ENCODE data around the gene EXT2.

DNA sequence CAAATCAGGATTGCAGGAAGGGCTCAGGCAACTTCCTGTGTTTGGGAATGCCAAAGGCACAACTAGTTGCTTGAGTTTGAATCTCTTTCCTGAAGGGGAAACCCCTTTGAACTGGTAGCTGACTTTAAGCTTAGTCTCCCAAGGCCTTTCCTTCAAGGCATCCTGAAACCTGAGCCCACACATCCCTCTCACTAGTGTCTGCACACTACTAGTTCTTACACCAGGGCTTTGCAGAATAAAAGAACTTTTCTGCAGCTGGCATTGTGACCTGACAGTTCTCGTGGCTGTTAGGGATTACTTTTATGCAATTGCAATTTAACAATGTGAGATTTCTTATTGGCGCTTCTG, 95.4 kb downstream of the EXT2 start:
- TF ChIP-seq, protein P1, sequence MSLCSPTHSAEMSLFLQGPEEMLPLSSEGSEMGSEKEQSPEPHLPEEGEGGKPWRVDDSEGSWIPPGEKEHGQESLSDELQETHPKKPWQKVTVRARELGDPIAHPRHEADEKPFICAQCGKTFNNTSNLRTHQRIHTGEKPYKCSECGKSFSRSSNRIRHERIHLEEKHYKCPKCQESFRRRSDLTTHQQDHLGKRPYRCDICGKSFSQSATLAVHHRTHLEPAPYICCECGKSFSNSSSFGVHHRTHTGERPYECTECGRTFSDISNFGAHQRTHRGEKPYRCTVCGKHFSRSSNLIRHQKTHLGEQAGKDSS (CRISPR knock-in tag; IDR thresholded peaks at IDR 0.05; ENCODE audit: borderline replicate concordance, low read depth): no peak
- TF ChIP-seq MEIS1 (CRISPR knock-in tag; IDR thresholded peaks at IDR 0.05; ENCODE audit: borderline replicate concordance) (no peak), HNRNPK (IDR thresholded peaks at IDR 0.05; ENCODE audit: low read depth, low read length, poor library complexity, severe bottlenecking) (no peak), CC2D1A (CRISPR knock-in tag; IDR thresholded peaks at IDR 0.05) (no peak), POLR2A (IDR thresholded peaks at IDR 0.05; ENCODE audit: insufficient read depth in 1 of 2, low read depth in 2 of 2, low read length in 2 of 2) (no peak), PCBP2 (optimal IDR thresholded peaks at IDR 0.05; ENCODE audit: low read depth, low read length, poor library complexity, severe bottlenecking) (no peak), SRF (IDR thresholded peaks at IDR 0.05; ENCODE audit: low read depth, low read length) (no peak), POLR2AphosphoS5 (IDR thresholded peaks at IDR 0.05; ENCODE audit: low read depth, low read length) (no peak)
- TF ChIP-seq, protein P2, sequence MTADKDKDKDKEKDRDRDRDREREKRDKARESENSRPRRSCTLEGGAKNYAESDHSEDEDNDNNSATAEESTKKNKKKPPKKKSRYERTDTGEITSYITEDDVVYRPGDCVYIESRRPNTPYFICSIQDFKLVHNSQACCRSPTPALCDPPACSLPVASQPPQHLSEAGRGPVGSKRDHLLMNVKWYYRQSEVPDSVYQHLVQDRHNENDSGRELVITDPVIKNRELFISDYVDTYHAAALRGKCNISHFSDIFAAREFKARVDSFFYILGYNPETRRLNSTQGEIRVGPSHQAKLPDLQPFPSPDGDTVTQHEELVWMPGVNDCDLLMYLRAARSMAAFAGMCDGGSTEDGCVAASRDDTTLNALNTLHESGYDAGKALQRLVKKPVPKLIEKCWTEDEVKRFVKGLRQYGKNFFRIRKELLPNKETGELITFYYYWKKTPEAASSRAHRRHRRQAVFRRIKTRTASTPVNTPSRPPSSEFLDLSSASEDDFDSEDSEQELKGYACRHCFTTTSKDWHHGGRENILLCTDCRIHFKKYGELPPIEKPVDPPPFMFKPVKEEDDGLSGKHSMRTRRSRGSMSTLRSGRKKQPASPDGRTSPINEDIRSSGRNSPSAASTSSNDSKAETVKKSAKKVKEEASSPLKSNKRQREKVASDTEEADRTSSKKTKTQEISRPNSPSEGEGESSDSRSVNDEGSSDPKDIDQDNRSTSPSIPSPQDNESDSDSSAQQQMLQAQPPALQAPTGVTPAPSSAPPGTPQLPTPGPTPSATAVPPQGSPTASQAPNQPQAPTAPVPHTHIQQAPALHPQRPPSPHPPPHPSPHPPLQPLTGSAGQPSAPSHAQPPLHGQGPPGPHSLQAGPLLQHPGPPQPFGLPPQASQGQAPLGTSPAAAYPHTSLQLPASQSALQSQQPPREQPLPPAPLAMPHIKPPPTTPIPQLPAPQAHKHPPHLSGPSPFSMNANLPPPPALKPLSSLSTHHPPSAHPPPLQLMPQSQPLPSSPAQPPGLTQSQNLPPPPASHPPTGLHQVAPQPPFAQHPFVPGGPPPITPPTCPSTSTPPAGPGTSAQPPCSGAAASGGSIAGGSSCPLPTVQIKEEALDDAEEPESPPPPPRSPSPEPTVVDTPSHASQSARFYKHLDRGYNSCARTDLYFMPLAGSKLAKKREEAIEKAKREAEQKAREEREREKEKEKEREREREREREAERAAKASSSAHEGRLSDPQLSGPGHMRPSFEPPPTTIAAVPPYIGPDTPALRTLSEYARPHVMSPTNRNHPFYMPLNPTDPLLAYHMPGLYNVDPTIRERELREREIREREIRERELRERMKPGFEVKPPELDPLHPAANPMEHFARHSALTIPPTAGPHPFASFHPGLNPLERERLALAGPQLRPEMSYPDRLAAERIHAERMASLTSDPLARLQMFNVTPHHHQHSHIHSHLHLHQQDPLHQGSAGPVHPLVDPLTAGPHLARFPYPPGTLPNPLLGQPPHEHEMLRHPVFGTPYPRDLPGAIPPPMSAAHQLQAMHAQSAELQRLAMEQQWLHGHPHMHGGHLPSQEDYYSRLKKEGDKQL (CRISPR knock-in tag; IDR thresholded peaks at IDR 0.05; ENCODE audit: low read depth): no peak
- TF ChIP-seq, protein P3, sequence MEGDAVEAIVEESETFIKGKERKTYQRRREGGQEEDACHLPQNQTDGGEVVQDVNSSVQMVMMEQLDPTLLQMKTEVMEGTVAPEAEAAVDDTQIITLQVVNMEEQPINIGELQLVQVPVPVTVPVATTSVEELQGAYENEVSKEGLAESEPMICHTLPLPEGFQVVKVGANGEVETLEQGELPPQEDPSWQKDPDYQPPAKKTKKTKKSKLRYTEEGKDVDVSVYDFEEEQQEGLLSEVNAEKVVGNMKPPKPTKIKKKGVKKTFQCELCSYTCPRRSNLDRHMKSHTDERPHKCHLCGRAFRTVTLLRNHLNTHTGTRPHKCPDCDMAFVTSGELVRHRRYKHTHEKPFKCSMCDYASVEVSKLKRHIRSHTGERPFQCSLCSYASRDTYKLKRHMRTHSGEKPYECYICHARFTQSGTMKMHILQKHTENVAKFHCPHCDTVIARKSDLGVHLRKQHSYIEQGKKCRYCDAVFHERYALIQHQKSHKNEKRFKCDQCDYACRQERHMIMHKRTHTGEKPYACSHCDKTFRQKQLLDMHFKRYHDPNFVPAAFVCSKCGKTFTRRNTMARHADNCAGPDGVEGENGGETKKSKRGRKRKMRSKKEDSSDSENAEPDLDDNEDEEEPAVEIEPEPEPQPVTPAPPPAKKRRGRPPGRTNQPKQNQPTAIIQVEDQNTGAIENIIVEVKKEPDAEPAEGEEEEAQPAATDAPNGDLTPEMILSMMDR (CRISPR knock-in tag; IDR thresholded peaks at IDR 0.05): no peak
- TF ChIP-seq, protein P4, sequence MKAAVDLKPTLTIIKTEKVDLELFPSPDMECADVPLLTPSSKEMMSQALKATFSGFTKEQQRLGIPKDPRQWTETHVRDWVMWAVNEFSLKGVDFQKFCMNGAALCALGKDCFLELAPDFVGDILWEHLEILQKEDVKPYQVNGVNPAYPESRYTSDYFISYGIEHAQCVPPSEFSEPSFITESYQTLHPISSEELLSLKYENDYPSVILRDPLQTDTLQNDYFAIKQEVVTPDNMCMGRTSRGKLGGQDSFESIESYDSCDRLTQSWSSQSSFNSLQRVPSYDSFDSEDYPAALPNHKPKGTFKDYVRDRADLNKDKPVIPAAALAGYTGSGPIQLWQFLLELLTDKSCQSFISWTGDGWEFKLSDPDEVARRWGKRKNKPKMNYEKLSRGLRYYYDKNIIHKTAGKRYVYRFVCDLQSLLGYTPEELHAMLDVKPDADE (CRISPR knock-in tag; IDR thresholded peaks at IDR 0.05): no peak
